GM12872 (cell line): ENCODE results near the gene TREX2.

Experiments
- CTCF ChIP-seq: IDR thresholded peaks from 3 replicates; pipeline ENCODE4 v1.5.1; 2011; ENCODE audit warnings: low read depth, mild to moderate bottlenecking, low read length, moderate library complexity; ENCODE audit not compliant: insufficient read depth

TREX2 gene

DNA sequence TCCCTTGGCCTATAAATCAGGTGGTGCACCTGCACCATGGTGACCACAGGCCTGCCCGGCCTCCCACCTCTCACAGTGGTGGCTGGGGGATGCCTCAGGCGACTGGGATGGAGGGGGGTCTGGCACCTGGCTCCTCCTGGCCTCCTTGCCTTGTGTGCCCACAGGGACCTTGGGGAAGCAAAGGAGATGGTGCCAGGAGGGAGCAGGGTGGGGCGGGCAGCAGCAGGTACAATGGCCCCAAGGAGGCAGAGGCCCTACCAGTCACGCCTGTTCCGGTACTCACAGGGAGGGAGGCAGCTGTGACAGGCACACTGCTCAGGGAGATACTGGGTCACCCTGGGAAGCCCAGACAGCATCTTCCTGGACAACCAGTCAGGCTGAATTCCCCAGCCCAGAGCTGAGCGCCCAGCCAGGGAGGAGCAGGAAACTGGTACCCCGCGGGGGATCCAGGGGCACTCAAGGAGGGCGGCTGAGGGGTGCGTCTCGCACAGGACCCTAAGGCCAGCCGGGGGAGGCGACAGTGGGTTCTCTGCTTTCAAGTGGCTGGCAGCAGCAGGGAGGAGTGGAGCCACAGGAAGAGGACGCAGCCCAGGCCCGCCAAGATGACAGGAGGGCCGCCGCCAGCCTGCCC, 1.2 kb upstream of the TREX2 start:
- TF ChIP-seq CTCF, result no peak

GRCh38 chrX:153446636-153446936, 730 bp upstream of the TREX2 start:
- no peak for TF ChIP-seq CTCF

DNA sequence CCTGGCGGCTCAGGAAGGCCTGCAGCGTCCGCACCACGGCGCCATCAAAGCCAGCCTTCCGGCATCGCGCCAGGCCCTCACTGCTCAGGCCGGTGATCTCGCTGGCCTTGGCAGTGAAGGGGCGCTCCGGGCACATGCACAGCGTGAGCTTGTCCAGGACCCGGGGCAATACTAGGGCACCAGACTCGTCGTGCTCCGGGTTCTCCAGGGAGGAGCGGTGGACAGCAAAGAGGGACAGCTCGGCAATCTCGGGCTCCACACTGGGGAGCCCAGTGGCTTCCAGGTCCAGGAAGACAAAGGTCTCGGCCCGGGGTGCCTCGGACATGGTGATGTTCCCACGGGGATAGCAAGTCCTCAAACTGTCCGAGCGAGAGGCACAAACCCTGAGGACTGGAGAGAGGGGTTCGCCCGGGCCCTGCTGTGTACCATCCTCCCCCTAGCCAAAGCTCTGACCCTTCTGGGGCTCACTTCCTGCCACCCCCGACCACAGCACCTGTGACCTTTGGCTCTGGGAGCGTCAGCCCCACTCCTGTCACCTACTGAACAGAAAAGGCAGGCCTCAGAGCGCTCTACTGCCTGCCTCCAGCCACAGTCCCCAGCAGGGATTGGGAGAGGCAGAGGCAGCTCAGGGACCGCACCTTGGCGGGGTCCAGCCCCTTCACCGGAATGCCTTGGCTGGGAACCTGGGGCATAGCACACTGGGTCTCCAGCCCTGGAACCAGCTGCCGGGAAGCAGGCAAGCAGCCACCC, 575 bp downstream of the TREX2 start:
- TF ChIP-seq CTCF, result no peak

- TF ChIP-seq CTCF, result no peak
These were observed 1.4 kb downstream of the TREX2 start for GRCh38 chrX:153444333-153445011.

- no peak for TF ChIP-seq CTCF
These were observed 2.2 kb downstream of the TREX2 start for GRCh38 chrX:153443476-153444332.

GRCh38 chrX:153442463-153442862, 3.4 kb downstream of the TREX2 start:
- no peak for TF ChIP-seq CTCF

DNA sequence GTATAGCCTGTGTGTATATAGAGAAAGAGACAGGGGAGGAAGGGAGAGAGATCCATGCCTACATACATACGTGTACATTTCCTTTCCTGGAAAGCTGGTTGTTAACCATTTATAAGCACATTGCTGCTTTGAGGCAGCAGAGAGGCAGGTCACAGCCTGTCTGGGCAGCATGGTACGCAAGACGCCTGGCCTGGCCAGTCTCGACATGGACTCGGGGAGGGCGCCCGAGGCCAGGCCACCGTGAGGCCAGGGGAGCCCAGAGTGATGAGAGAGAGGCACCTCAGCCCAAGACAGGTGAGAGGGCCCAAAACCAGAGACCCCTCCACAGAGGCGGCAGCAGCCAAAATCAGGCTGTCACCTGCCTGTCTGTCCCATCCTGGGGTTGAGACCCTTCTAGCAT, 3.9 kb downstream of the TREX2 start:
- no peak for TF ChIP-seq CTCF
